Epithelial cell of esophagus (primary cell): ENCODE measurements around the gene MBTPS1.

ENCODE experiments used
- DNase-seq: peaks from one replicate; pipeline ENCODE4 v3.0.0; 2010; ENCODE audit warnings: low read depth
- H3K4me3 ChIP-seq: 2 replicates; pipeline ENCODE4 v1.5.1; 2011; ENCODE audit warnings: mild to moderate bottlenecking, low read length, control low read depth
- CTCF ChIP-seq: IDR thresholded peaks from 2 replicates; pipeline ENCODE4 v1.5.1; 2011; ENCODE audit warnings: low read depth, mild to moderate bottlenecking, low read length, control low read depth, inconsistent platforms; ENCODE audit not compliant: insufficient read depth; ENCODE audit errors: missing control alignments

Gene MBTPS1

GRCh38 chr16:84088695-84089395, 27.9 kb downstream of the MBTPS1 start:
- H3K4me3 ChIP-seq: no peak overlapping the region
- TF ChIP-seq CTCF: peak; percentile 13
- DNase-seq: peak; percentile 16

GRCh38 chr16:84087466-84088151, 29.1 kb downstream of the MBTPS1 start:
- DNase-seq: no peak
- TF ChIP-seq CTCF: no peak
- H3K4me3 ChIP-seq: no peak overlapping the region

- DNase-seq: no peak
- no peak for TF ChIP-seq CTCF
- H3K4me3 ChIP-seq: no peak overlapping the region
Measured at GRCh38 chr16:84087001-84087400, 29.7 kb downstream of the MBTPS1 start.

GRCh38 chr16:84086341-84086740, 30.4 kb downstream of the MBTPS1 start:
- TF ChIP-seq CTCF: no peak
- no peak for DNase-seq
- H3K4me3 ChIP-seq: no peak overlapping the region

- H3K4me3 ChIP-seq: no peak overlapping the region
- no peak for TF ChIP-seq CTCF
- no peak for DNase-seq
Measured at GRCh38 chr16:84085773-84086172, 31.0 kb downstream of the MBTPS1 start.

- TF ChIP-seq CTCF: no peak
Measured at GRCh38 chr16:84085271-84085667, 31.5 kb downstream of the MBTPS1 start.

More at GRCh38 chr16:84085271-84085667, 31.5 kb downstream of the MBTPS1 start:
- H3K4me3 ChIP-seq: no peak overlapping the region
- DNase-seq: no peak
